H9 (cell line): ENCODE measurements around the gene MLKL. TPM values are rescaled to one million over a fixed set of nuclear protein-coding genes. Genes with fewer than 3 reads are reported as not detected.

Experiments used
- DNase-seq: peaks from one replicate; pipeline ENCODE4 v3.0.0-alpha.2; 2017
- H2AFZ ChIP-seq: one replicate; pipeline ENCODE4 v1.6.1; 2013; ENCODE audit warnings: mild to moderate bottlenecking, low read length, control low read depth, moderate library complexity
- H2AK5ac ChIP-seq: 2 replicates; pipeline ENCODE4 v1.6.1; 2013; ENCODE audit warnings: low read length, control low read depth, mixed read lengths; ENCODE audit not compliant: insufficient read length
- H2BK120ac ChIP-seq: one replicate; pipeline ENCODE4 v1.6.1; 2013; ENCODE audit warnings: low read depth, mild to moderate bottlenecking, low read length, control low read depth, inconsistent platforms; ENCODE audit not compliant: poor library complexity, severe bottlenecking
- H2BK12ac ChIP-seq: 2 replicates; pipeline ENCODE4 v1.6.1; 2013; ENCODE audit warnings: low read length, control low read depth, mixed read lengths, low read depth; ENCODE audit not compliant: insufficient read length
- H2BK15ac ChIP-seq: 2 replicates; pipeline ENCODE4 v1.6.1; 2013; ENCODE audit warnings: low read depth, low read length, control low read depth
- H2BK20ac ChIP-seq: one replicate; pipeline ENCODE4 v1.6.1; 2013; ENCODE audit warnings: low read depth, mild to moderate bottlenecking, low read length, control low read depth, inconsistent platforms; ENCODE audit not compliant: poor library complexity, severe bottlenecking
- H2BK5ac ChIP-seq: 2 replicates; pipeline ENCODE4 v1.6.1; 2013; ENCODE audit warnings: low read length, control low read depth, mixed read lengths; ENCODE audit not compliant: insufficient read length
- H3K14ac ChIP-seq: 2 replicates; pipeline ENCODE4 v1.6.1; 2013; ENCODE audit warnings: low read length, control low read depth; ENCODE audit not compliant: insufficient read depth
- H3K18ac ChIP-seq: 2 replicates; pipeline ENCODE4 v1.6.1; 2013; ENCODE audit warnings: low read depth, mild to moderate bottlenecking, mixed read lengths, low read length, control low read depth; ENCODE audit not compliant: insufficient read length
- H3K23ac ChIP-seq: 2 replicates; pipeline ENCODE4 v1.6.1; 2013; ENCODE audit warnings: low read length, control low read depth, mixed read lengths, low read depth; ENCODE audit not compliant: insufficient read length
- H3K23me2 ChIP-seq: 2 replicates; pipeline ENCODE4 v1.6.1; 2013; ENCODE audit warnings: low read depth, mild to moderate bottlenecking, mixed read lengths, low read length, control low read depth; ENCODE audit not compliant: insufficient read length, poor library complexity, severe bottlenecking
- H3K27ac ChIP-seq: 2 replicates; pipeline ENCODE4 v1.5.1; 2013; ENCODE audit warnings: low read length, control low read depth, mixed read lengths, low read depth; ENCODE audit not compliant: insufficient read length
- H3K27me3 ChIP-seq: 2 replicates; pipeline ENCODE4 v1.6.1; 2013; ENCODE audit warnings: low read length, control low read depth, inconsistent platforms; ENCODE audit not compliant: insufficient read depth
- H3K4ac ChIP-seq: 2 replicates; pipeline ENCODE4 v1.6.1; 2013; ENCODE audit warnings: low read depth, mild to moderate bottlenecking, control low read depth, inconsistent platforms, low read length, moderate library complexity
- H3K4me1 ChIP-seq: 2 replicates; pipeline ENCODE4 v1.6.1; 2013; ENCODE audit warnings: low read length, control low read depth, inconsistent platforms; ENCODE audit not compliant: insufficient read depth
- H3K4me2 ChIP-seq: 2 replicates; pipeline ENCODE4 v1.6.1; 2013; ENCODE audit warnings: low read length, control low read depth, mixed read lengths; ENCODE audit not compliant: insufficient read length, insufficient read depth
- H3K56ac ChIP-seq: 2 replicates; pipeline ENCODE4 v1.6.1; 2013; ENCODE audit warnings: low read depth, mild to moderate bottlenecking, mixed read lengths, low read length, control low read depth; ENCODE audit not compliant: insufficient read length
- H3K79me1 ChIP-seq: 2 replicates; pipeline ENCODE4 v1.6.1; 2013; ENCODE audit warnings: low read depth, mild to moderate bottlenecking, moderate library complexity, low read length, control low read depth, inconsistent platforms; ENCODE audit not compliant: insufficient read depth, poor library complexity, severe bottlenecking
- H3K79me2 ChIP-seq: 2 replicates; pipeline ENCODE4 v1.6.1; 2013; ENCODE audit warnings: low read length, control low read depth, inconsistent platforms; ENCODE audit not compliant: insufficient read depth
- H3K9ac ChIP-seq: 2 replicates; pipeline ENCODE4 v1.6.1; 2013; ENCODE audit warnings: low read length, control low read depth, mixed read lengths; ENCODE audit not compliant: insufficient read length; ENCODE audit errors: extremely low read depth
- H3K9me3 ChIP-seq: one replicate; pipeline ENCODE4 v1.6.1; 2013; ENCODE audit warnings: low read depth, low read length, inconsistent platforms; ENCODE audit not compliant: control insufficient read depth
- H3T11ph ChIP-seq: one replicate; pipeline ENCODE4 v1.6.1; 2013; ENCODE audit warnings: mild to moderate bottlenecking, low read length, control low read depth, inconsistent platforms
- H4K20me1 ChIP-seq: one replicate; pipeline ENCODE4 v1.6.1; 2013; ENCODE audit not compliant: control insufficient read depth, insufficient read length, insufficient read depth
- H4K5ac ChIP-seq: 2 replicates; pipeline ENCODE4 v1.6.1; 2013; ENCODE audit warnings: low read depth, mild to moderate bottlenecking, mixed read lengths, low read length, control low read depth; ENCODE audit not compliant: insufficient read length
- H4K8ac ChIP-seq: replicated peaks from 2 replicates; pipeline ENCODE4 v1.6.1; 2013; ENCODE audit warnings: low read length, control low read depth, mixed read lengths, low read depth; ENCODE audit not compliant: insufficient read length
- H4K91ac ChIP-seq: 2 replicates; pipeline ENCODE4 v1.6.1; 2013; ENCODE audit warnings: low read depth, mild to moderate bottlenecking, moderate library complexity, mixed read lengths, low read length, control low read depth; ENCODE audit not compliant: insufficient read length
- H3K27ac Mint-ChIP-seq, 3 experiments: 2 replicates in 2 of 3; 3 replicates in 1 of 3; pipeline ENCODE4 v1.8.0; 2020 to 2021; ENCODE audit warnings: mixed read lengths in 3 of 3, mild to moderate bottlenecking in 1 of 3, moderate library complexity in 1 of 3
- H3K27me3 Mint-ChIP-seq: 2 replicates; pipeline ENCODE4 v1.8.0; 2021; ENCODE audit warnings: low read depth, mild to moderate bottlenecking, moderate library complexity, mixed read lengths
- H3K36me3 Mint-ChIP-seq, 3 experiments: 2 replicates in 2 of 3; 3 replicates in 1 of 3; pipeline ENCODE4 v1.8.0; 2020 to 2021; ENCODE audit warnings: low read depth in 3 of 3, mixed read lengths in 3 of 3; ENCODE audit not compliant: insufficient read depth in 1 of 3
- H3K4me1 Mint-ChIP-seq, 2 experiments: 2 replicates each; pipeline ENCODE4 v1.8.0; 2020; ENCODE audit warnings: mixed read lengths in 2 of 2
- H3K4me3 Mint-ChIP-seq, 2 experiments: 2 replicates in 1 of 2; 3 replicates in 1 of 2; pipeline ENCODE4 v1.8.0; 2020 to 2021; ENCODE audit warnings: mild to moderate bottlenecking in 2 of 2, mixed read lengths in 2 of 2, moderate library complexity in 1 of 2
- H3K9me3 Mint-ChIP-seq, 2 experiments: 2 replicates in 1 of 2; 3 replicates in 1 of 2; pipeline ENCODE4 v1.8.0; 2020; ENCODE audit warnings: mild to moderate bottlenecking in 2 of 2, mixed read lengths in 2 of 2, moderate library complexity in 1 of 2
- WGBS: extraction: QIAGEN DNeasy Blood & Tissue Kit; methylation state at CpG from one replicate; pipeline ENCODE4 v1.1.7; 2013; ENCODE audit warnings: missing lambda C conversion rate, low lambda C conversion rate, mixed read lengths; ENCODE audit not compliant: insufficient read length; ENCODE audit errors: extremely low coverage; 5-methylcytosine and 5-hydroxymethylcytosine counted together
- total RNA-seq: library from RNA; stranded (reverse); gene quantifications from 2 replicates; pipeline ENCODE4 v1.2.1, GENCODE V29; 2021
- TF ChIP-seq, protein P1 (sequence below): fragments of 200-600 bp; sonication (generic); conservative IDR thresholded peaks from 3 replicates; pipeline ENCODE4 v1.8.0; 2021; ENCODE audit warnings: antibody characterized with exemption, mild to moderate bottlenecking

MLKL gene
- total RNA-seq, 1 experiment from 2014 or later = 0.37 TPM

DNA sequence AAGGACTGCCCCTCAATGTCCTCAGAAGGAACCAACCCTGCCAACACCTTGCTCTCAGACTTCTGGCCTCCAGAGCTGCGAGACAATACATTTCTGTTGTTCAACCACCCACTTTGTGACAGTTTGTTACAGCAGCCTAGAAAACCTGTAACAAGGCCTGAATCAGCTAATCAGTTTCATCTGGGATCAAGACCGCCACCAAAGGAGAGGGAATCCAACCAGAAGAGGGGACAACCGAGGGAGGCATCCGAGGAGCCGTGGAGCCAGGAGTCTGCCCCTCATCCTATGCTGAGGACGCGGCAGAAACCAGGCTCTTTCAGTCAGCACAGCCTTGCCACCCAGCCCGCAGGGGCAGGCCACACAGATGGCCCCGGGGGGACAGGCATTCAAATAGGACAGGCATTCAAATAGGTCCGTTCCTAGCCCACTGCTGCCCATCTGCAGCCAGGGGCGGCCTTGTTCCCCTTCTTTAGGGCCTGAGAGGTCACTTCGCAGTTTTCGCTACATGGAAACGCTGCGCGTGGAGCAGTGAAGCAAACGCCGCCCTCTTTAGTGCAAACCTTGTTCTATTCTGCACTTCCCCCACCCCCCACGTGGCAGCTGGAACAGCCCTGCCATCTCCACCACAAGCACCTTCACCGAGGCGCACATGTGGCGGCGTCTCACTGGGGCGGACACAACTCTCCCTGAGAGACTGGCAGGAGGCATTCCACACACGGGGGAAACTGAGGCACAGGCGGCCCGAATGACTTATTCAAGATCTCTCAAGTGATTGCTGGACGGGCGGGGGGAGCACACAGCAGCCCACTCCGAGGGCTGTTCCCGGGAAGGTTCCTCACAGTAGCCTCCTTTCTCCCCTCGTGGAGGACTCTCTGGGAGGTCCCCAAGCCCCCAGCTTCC lies 47.3 kb upstream of the MLKL start:
- H3T11ph ChIP-seq = no peak overlapping the region
- no peak overlapping the region for H3K18ac ChIP-seq
- H2BK5ac ChIP-seq = no peak overlapping the region
- no peak for DNase-seq
- H3K56ac ChIP-seq = no peak overlapping the region
- H3K4me2 ChIP-seq = no peak overlapping the region
- TF ChIP-seq, protein P1, sequence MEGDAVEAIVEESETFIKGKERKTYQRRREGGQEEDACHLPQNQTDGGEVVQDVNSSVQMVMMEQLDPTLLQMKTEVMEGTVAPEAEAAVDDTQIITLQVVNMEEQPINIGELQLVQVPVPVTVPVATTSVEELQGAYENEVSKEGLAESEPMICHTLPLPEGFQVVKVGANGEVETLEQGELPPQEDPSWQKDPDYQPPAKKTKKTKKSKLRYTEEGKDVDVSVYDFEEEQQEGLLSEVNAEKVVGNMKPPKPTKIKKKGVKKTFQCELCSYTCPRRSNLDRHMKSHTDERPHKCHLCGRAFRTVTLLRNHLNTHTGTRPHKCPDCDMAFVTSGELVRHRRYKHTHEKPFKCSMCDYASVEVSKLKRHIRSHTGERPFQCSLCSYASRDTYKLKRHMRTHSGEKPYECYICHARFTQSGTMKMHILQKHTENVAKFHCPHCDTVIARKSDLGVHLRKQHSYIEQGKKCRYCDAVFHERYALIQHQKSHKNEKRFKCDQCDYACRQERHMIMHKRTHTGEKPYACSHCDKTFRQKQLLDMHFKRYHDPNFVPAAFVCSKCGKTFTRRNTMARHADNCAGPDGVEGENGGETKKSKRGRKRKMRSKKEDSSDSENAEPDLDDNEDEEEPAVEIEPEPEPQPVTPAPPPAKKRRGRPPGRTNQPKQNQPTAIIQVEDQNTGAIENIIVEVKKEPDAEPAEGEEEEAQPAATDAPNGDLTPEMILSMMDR = no peak
- Mint-ChIP-seq H3K9me3 (peaks cover 0 to 1% of the 10 kb centered on the region in 2 experiments; a peak in 1 of 5 replicates), H3K4me3 (no peak overlapping the region), H3K4me1 (peaks cover 29 to 37% of the 10 kb centered on the region in 2 experiments), H3K27me3 (no peaks in the 10 kb centered on the region; the same call in 1 of the 2 replicates), H3K27ac (no peak overlapping the region; a peak in 1 of 7 replicates), H3K36me3 (peaks cover 0 to 4% (median 0%) of the 10 kb centered on the region in 3 experiments; a peak in 2 of 7 replicates)
- no peak overlapping the region for H3K4ac ChIP-seq
- no peaks in the 10 kb centered on the region for H3K9me3 ChIP-seq
- no peak overlapping the region for H4K91ac ChIP-seq
- H3K23ac ChIP-seq = no peak overlapping the region
- no peak overlapping the region for H2AK5ac ChIP-seq
- no peaks in the 10 kb centered on the region for H4K20me1 ChIP-seq
- H3K27ac ChIP-seq = no peak overlapping the region
- no peaks in the 10 kb centered on the region for H3K79me2 ChIP-seq
- no peak overlapping the region for H2BK120ac ChIP-seq
- no peak overlapping the region for H4K5ac ChIP-seq
- peaks cover 4% of the 10 kb centered on the region for H3K23me2 ChIP-seq
- H3K4me1 ChIP-seq = peaks cover 2% of the 10 kb centered on the region; the same call in 1 of the 2 replicates
- H3K9ac ChIP-seq = no peak overlapping the region
- H3K14ac ChIP-seq = peak overlapping the region; percentile 47; the same call in 1 of the 2 replicates
- H3K79me1 ChIP-seq = no peaks in the 10 kb centered on the region
- no peak overlapping the region for H2BK12ac ChIP-seq
- H4K8ac ChIP-seq = no peak overlapping the region
- H2BK15ac ChIP-seq = no peak overlapping the region
- no peak overlapping the region for H2AFZ ChIP-seq
- H2BK20ac ChIP-seq = no peak overlapping the region
- WGBS = no CpG with 5 or more reads among the region's 32 CpGs
- H3K27me3 ChIP-seq = no peaks in the 10 kb centered on the region
